ENCODE data around the gene RNASEH2B.

- TF ChIP-seq, protein P1, sequence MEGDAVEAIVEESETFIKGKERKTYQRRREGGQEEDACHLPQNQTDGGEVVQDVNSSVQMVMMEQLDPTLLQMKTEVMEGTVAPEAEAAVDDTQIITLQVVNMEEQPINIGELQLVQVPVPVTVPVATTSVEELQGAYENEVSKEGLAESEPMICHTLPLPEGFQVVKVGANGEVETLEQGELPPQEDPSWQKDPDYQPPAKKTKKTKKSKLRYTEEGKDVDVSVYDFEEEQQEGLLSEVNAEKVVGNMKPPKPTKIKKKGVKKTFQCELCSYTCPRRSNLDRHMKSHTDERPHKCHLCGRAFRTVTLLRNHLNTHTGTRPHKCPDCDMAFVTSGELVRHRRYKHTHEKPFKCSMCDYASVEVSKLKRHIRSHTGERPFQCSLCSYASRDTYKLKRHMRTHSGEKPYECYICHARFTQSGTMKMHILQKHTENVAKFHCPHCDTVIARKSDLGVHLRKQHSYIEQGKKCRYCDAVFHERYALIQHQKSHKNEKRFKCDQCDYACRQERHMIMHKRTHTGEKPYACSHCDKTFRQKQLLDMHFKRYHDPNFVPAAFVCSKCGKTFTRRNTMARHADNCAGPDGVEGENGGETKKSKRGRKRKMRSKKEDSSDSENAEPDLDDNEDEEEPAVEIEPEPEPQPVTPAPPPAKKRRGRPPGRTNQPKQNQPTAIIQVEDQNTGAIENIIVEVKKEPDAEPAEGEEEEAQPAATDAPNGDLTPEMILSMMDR (IDR thresholded peaks at IDR 0.05; ENCODE audit: low read length): no peak
- TF ChIP-seq EZH2phosphoT487 (IDR thresholded peaks at IDR 0.05; ENCODE audit: low read length) (no peak), EZH2 (optimal IDR thresholded peaks at IDR 0.05; ENCODE audit: low read depth, low read length) (no peak)
Measured at GRCh38 chr13:51004111-51004865, 94.7 kb downstream of the RNASEH2B start.

Measured in MM.1S (cell line).